Mucosa of descending colon (tissue), 3 donors: Measurements from ENCODE around the gene ALDH1L2. TPM values are rescaled to one million over a fixed set of nuclear protein-coding genes. Genes with fewer than 3 reads are reported as not detected.

Experiments used
- ATAC-seq: fragments of 200-7000 bp; cut with Tn5 transposase; one replicate; pipeline ENCODE4 v1.9.1; 2020; ENCODE audit warnings: mild to moderate bottlenecking, moderate library complexity
- DNase-seq, 3 donors: peaks; one replicate each; pipeline ENCODE4 v3.0.0-alpha.2; 2020
- H3K36me3 ChIP-seq: fragments of 200-600 bp; one replicate; pipeline ENCODE4 v1.8.0; 2021; ENCODE audit warnings: low read depth, mild to moderate bottlenecking
- H3K4me1 ChIP-seq: fragments of 200-600 bp; one replicate; pipeline ENCODE4 v1.8.0; 2021; ENCODE audit warnings: low read depth, mild to moderate bottlenecking
- H3K4me3 ChIP-seq: fragments of 200-600 bp; one replicate; pipeline ENCODE4 v1.8.0; 2021; ENCODE audit warnings: mild to moderate bottlenecking
- H3K9me3 ChIP-seq: fragments of 200-600 bp; one replicate; pipeline ENCODE4 v1.8.0; 2021; ENCODE audit warnings: mild to moderate bottlenecking
- intact Hi-C, 2 donors: fragments of 100-400 bp; cut with DNase I in 1 of 2; cut with micrococcal nuclease in 1 of 2; formaldehyde crosslinking; loops; one replicate each; pipeline versions ENCODE4 v1.11.0 to v1.11.1; 2022; cut with DNase I, micrococcal nuclease
- total RNA-seq, 3 donors: library from RNA; stranded (reverse); fragmentation: NEBNext Ultra II Directional in 2 of 3; extraction: Animal tissue kit (Norgen Biotek cat#: 25700) in 2 of 3; gene quantifications; one replicate each; pipeline versions ENCODE4 v1.2.1 to v1.2.4, GENCODE V29; 2021 to 2023
- TF ChIP-seq, protein P1 (sequence below): fragments of 200-600 bp; IDR thresholded peaks from one replicate; pipeline ENCODE4 v1.8.0; 2022; ENCODE audit warnings: antibody characterized with exemption, mild to moderate bottlenecking
- donor health status: DM: no; HTN: no; CAD: no; lungs with moderate emphysema.
- donor health status: DM: no; HTN: no; CAD: no.
- donor health status: DM: no; HTN: yes; CAD: no.

ALDH1L2 gene
- total RNA-seq, 3 donors from 2014 or later, result 1.4 to 5.0 (median 4.3) TPM

DNA sequence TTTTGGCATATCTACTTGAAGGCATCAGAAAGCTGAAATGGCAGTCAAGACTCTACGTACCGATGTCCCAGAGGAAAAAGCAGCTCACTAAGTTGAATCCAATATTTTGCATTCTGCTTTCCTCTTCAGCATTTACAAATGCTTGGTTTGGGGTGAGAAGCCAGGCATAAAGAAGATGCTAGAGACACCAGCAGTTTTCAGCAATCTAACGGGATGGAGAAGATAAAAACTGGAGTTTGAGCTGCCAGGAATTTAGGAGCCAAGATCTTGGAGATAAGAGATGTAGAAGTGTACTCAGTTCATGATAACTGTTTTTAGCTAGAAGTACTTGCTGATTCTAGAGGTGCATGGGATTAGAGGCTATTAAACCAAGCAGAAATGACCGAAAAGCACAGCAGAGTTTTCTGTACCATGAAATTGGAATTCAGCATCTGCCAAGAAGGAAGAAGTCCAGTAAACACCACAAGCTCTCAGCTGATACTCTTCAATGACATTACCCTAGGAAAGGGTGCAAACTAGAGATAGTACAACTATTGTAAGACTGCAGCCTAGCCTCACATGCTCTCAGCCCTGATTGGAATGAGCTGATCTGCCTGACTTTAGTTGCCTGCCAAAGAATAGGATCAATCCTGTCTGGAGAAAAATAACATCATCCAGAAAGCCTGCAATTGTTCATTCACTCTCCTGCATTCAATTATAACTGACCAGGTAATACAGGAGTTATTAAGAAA is 7.4 kb upstream of the ALDH1L2 start:
- intact Hi-C loops, result no loop called here
- Histone ChIP-seq H3K4me3 (no peak overlapping the region), H3K9me3 (peaks cover 15% of the 10 kb centered on the region), H3K4me1 (no peaks in the 10 kb centered on the region), H3K36me3 (no peaks in the 10 kb centered on the region)
- no peak for DNase-seq
- ATAC-seq, result peak; percentile 28
- TF ChIP-seq, protein P1, sequence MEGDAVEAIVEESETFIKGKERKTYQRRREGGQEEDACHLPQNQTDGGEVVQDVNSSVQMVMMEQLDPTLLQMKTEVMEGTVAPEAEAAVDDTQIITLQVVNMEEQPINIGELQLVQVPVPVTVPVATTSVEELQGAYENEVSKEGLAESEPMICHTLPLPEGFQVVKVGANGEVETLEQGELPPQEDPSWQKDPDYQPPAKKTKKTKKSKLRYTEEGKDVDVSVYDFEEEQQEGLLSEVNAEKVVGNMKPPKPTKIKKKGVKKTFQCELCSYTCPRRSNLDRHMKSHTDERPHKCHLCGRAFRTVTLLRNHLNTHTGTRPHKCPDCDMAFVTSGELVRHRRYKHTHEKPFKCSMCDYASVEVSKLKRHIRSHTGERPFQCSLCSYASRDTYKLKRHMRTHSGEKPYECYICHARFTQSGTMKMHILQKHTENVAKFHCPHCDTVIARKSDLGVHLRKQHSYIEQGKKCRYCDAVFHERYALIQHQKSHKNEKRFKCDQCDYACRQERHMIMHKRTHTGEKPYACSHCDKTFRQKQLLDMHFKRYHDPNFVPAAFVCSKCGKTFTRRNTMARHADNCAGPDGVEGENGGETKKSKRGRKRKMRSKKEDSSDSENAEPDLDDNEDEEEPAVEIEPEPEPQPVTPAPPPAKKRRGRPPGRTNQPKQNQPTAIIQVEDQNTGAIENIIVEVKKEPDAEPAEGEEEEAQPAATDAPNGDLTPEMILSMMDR, result no peak

DNA sequence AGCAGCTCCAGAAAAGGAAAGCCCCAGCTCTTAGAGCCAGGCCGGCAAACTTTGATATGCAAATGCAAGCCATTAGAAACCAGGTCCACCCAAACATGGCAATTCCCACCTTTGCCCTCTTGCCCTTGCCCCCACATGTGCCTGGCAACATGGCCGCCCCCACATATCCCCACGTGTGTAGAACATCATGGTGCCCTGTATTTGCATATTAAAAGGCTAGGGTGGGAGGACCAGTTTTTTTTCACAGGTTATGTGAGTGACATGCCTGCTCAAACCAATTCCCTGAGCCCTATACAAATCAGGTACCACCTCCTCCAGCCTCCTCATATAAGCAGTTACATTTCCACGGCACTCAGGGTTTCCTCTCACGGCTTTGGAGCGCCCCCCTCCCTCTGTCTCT is 6.1 kb upstream of the ALDH1L2 start:
- H3K4me1 ChIP-seq, result no peaks in the 10 kb centered on the region
- intact Hi-C loops, result no loop called here
- no peak overlapping the region for H3K4me3 ChIP-seq
- ATAC-seq (no peak), DNase-seq (no peak)
- TF ChIP-seq, protein P1, result no peak
- peaks cover 9% of the 10 kb centered on the region for H3K9me3 ChIP-seq
- H3K36me3 ChIP-seq, result no peaks in the 10 kb centered on the region

DNA sequence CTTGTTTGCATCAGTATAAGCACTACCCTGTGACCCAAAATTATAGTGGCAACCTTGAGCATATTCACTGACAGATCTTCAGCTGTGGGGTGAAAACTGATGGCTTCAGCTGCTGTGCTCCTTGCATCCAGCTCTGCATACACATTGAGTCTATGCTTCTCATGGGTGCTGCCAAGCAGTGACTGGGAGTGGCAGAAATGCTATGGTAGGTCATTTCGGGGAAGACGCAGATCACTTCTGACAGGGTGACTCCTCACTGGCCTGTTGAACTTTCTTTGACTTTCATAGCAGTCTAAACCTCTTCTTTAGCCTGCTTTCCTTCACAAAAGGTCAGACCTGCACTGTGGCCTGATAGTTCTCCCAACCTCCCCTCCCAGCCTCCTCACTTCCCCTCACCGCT is 5.6 kb upstream of the ALDH1L2 start:
- no peak for ATAC-seq

DNA sequence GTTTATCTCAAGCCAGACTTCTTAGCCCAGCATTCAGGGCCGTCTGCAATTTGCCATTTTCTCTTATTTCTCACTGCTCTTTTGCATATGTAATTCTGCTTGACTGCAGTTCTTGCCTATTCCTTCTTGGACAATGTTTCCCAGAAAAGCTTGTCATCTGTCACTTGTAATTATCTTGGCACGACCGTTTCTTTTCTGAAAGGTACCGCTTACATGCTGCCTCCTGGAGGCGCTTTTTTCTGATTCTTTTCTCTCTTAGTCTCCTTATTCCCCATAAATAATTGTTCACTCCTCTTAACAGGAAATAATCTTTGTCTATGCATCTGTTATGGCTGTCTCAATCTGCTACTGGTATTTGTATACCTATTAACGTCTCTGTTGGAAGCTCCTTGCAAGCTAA is 1.2 kb upstream of the ALDH1L2 start:
- TF ChIP-seq, protein P1, result no peak

More for the DNA sequence above, 5.6 kb upstream of the ALDH1L2 start:
- H3K36me3 ChIP-seq, result no peaks in the 10 kb centered on the region
- no peak overlapping the region for H3K4me3 ChIP-seq
- peaks cover 4% of the 10 kb centered on the region for H3K9me3 ChIP-seq
- intact Hi-C loops, result no loop called here
- TF ChIP-seq, protein P1, result no peak
- H3K4me1 ChIP-seq, result no peaks in the 10 kb centered on the region
- no peak for DNase-seq

DNA sequence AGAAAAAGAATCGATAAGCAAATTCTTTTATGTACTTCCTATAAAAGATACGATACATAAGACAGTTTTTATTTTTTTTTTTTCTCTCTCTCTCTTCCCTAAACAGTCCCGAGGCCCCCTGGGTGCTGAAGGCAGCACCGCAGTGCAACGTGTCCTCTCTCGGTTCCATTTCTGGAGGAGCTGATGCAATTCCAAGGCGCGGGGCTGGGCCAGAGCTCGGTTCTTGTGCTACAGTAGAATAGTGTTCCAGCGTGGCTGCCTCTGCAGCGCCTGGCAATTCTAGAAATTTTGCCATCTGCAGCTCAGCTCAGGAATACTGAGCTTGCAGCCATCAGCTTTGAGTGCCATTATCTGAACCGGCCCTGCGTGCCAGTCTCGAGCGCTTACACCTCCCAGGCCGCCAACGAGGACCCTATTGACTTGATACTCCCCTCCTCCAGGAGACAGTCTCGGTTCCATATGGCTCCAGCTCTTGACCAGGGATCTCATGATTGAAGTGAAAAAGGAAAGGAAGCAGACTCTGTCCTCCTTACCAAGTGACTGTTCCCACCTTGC is 630 bp downstream of the ALDH1L2 start:
- Histone ChIP-seq H3K36me3 (no peaks in the 10 kb centered on the region), H3K4me3 (no peak overlapping the region), H3K4me1 (peaks cover 8% of the 10 kb centered on the region), H3K9me3 (no peaks in the 10 kb centered on the region)
- intact Hi-C loops, result no loop called here
- ATAC-seq (peak; percentile 14), DNase-seq (peak; percentile 40 to 60 (median 45))
- TF ChIP-seq, protein P1, result no peak

More for the DNA sequence above, 1.2 kb upstream of the ALDH1L2 start:
- no peak for ATAC-seq
- intact Hi-C loops, result no loop called here
- peaks cover 8% of the 10 kb centered on the region for H3K4me1 ChIP-seq
- H3K36me3 ChIP-seq, result no peaks in the 10 kb centered on the region
- H3K4me3 ChIP-seq, result no peak overlapping the region
- no peaks in the 10 kb centered on the region for H3K9me3 ChIP-seq
- no peak for DNase-seq
